ENCODE data around the gene PCSK6. TPM values are rescaled to one million over a fixed set of nuclear protein-coding genes. Genes with fewer than 3 reads are reported as not detected.

The PCSK6 gene
- polyA plus RNA-seq, 1 donor from 2014 or later = 1.1 TPM

GRCh38 chr15:101413239-101413638 is 76.3 kb downstream of the PCSK6 start:
- TF ChIP-seq REST (IDR thresholded peaks at IDR 0.05; ENCODE audit: borderline replicate concordance) (no peak), EP300 (conservative IDR thresholded peaks at IDR 0.05; ENCODE audit: poor library complexity, severe bottlenecking) (no peak), EZH2 (IDR thresholded peaks at IDR 0.05; ENCODE audit: borderline replicate concordance, insufficient read depth, low read length, poor library complexity, severe bottlenecking) (no peak), POLR2AphosphoS5 (IDR thresholded peaks at IDR 0.05) (no peak), RAD21 (conservative IDR thresholded peaks at IDR 0.05) (no peak), MXI1 (conservative IDR thresholded peaks at IDR 0.05; ENCODE audit: poor library complexity, severe bottlenecking) (no peak), CTCF (IDR thresholded peaks at IDR 0.05; ENCODE audit: poor library complexity, severe bottlenecking) (no peak), SMC3 (conservative IDR thresholded peaks at IDR 0.05; ENCODE audit: poor library complexity) (no peak), TAF1 (IDR thresholded peaks at IDR 0.05; ENCODE audit: low read depth) (no peak)
- H3K4me2 ChIP-seq (ENCODE audit: low read length) = no peak overlapping the region

GRCh38 chr15:101411581-101411980 is 77.9 kb downstream of the PCSK6 start:
- no peaks in the 10 kb centered on the region for H3K36me3 ChIP-seq (ENCODE audit: insufficient read depth, low read length)
- H3K9ac ChIP-seq (ENCODE audit: low read length) = no peak overlapping the region
- no peak overlapping the region for H3K27ac ChIP-seq (ENCODE audit: low read length)
- H3K27me3 ChIP-seq (ENCODE audit: insufficient read depth, low read depth, low read length) = no peaks in the 10 kb centered on the region
- H4K20me1 ChIP-seq (ENCODE audit: insufficient read depth) = no peaks in the 10 kb centered on the region
- H3K4me3 ChIP-seq (ENCODE audit: low read length) = no peak overlapping the region
- no peaks in the 10 kb centered on the region for H3K9me3 ChIP-seq (ENCODE audit: low read length)
- TF ChIP-seq TAF1 (IDR thresholded peaks at IDR 0.05; ENCODE audit: low read depth) = no peak
- TF ChIP-seq EZH2 (IDR thresholded peaks at IDR 0.05; ENCODE audit: borderline replicate concordance, insufficient read depth, low read length, poor library complexity, severe bottlenecking) = no peak
- TF ChIP-seq POLR2AphosphoS5 (IDR thresholded peaks at IDR 0.05) = no peak
- no peaks in the 10 kb centered on the region for H3K9me2 ChIP-seq (ENCODE audit: insufficient read depth, low read length)
- H3K79me2 ChIP-seq (replicated peaks; ENCODE audit: insufficient read depth, low read length) = no peaks in the 10 kb centered on the region
- no peaks in the 10 kb centered on the region for H3F3A ChIP-seq (ENCODE audit: insufficient read depth, low read length, poor library complexity, severe bottlenecking)
- no peak overlapping the region for H2AFZ ChIP-seq (ENCODE audit: low read depth, low read length)
- H3K4me2 ChIP-seq (ENCODE audit: low read length) = no peak overlapping the region

More at GRCh38 chr15:101413239-101413638, 76.3 kb downstream of the PCSK6 start:
- H3K27me3 ChIP-seq (ENCODE audit: insufficient read depth, low read depth, low read length) = no peaks in the 10 kb centered on the region
- no peak overlapping the region for H3K27ac ChIP-seq (ENCODE audit: low read length)
- no peaks in the 10 kb centered on the region for H3K79me2 ChIP-seq (replicated peaks; ENCODE audit: insufficient read depth, low read length)
- H3K4me3 ChIP-seq (ENCODE audit: low read length) = no peak overlapping the region
- H2AFZ ChIP-seq (ENCODE audit: low read depth, low read length) = no peak overlapping the region
- no peaks in the 10 kb centered on the region for H4K20me1 ChIP-seq (ENCODE audit: insufficient read depth)
- no peaks in the 10 kb centered on the region for H3K9me2 ChIP-seq (ENCODE audit: insufficient read depth, low read length)
- no peaks in the 10 kb centered on the region for H3K36me3 ChIP-seq (ENCODE audit: insufficient read depth, low read length)
- H3K9me3 ChIP-seq (ENCODE audit: low read length) = no peaks in the 10 kb centered on the region
- H3K9ac ChIP-seq (ENCODE audit: low read length) = no peak overlapping the region
- no peaks in the 10 kb centered on the region for H3F3A ChIP-seq (ENCODE audit: insufficient read depth, low read length, poor library complexity, severe bottlenecking)

Data from neural cell (in vitro differentiated cells).